Rectal smooth muscle tissue (tissue), 1 donor: Measurements from ENCODE around the gene CYP1B1.
A peak's percentile ranks its signal among the peaks of the same experiment; 100 is the strongest.
"Not testable (repeated sequence)": the region's sequence is repeated elsewhere in the genome, so short reads cannot be mapped to it uniquely, and the experiment has no call there.

Experiments
- H3K27ac ChIP-seq: one replicate; pipeline ENCODE4 v1.7.0; 2013; ENCODE audit warnings: low read depth, low read length, inconsistent platforms
- H3K27me3 ChIP-seq: one replicate; pipeline ENCODE4 v1.7.0; 2013; ENCODE audit warnings: low read length; ENCODE audit not compliant: control insufficient read depth, insufficient read depth
- H3K36me3 ChIP-seq: one replicate; pipeline ENCODE4 v1.7.0; 2013; ENCODE audit warnings: low read length; ENCODE audit not compliant: control insufficient read depth, insufficient read depth
- H3K4me1 ChIP-seq: one replicate; pipeline ENCODE4 v1.7.0; 2013; ENCODE audit warnings: low read length; ENCODE audit not compliant: control insufficient read depth, insufficient read depth
- H3K4me3 ChIP-seq: one replicate; pipeline ENCODE4 v1.7.0; 2013; ENCODE audit warnings: low read length
- H3K9ac ChIP-seq: one replicate; pipeline ENCODE4 v1.7.0; 2013; ENCODE audit warnings: low read length

CYP1B1 gene

DNA sequence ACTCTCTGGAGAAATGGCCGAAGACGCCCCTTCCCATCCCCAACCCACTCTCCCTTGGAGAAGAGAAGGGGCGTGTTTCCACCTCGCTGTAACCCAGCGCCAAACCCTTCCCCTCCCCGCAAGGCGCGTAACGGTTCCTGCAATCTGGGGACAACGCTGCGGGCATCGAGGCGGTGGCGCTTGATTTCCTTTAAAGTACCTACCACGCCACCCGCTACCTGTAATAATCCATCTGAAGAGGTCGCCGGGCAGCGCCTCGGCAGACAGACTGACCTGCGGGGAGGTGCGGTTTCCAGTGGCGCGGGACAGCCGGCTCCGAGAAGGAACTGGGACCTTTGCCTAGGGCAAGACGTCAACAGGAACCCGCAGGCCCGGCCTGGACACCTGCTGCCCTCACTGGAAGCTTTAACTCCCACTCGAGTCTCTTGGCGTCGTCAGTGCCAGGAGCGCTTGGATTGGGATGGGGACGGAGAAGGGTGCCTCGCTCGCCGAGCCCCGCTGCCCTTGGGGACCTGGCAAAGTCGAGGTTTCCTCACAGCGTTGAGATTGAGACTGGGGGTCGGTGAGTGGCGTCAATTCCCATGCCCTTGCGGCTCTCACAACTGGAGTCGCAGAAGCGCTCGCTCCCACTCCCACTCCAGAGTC is at the start of gene CYP1B1:
Gene CYP1B1 (minus strand): TSS at position 645 of the 645 bp plus-strand sequence. CDS start 763 bp downstream, outside the sequence.
- peaks cover 4% of the 10 kb centered on the region for H3K4me1 ChIP-seq
- H3K9ac ChIP-seq, result no peak within 1 kb of the TSS
- peak within 1 kb of the TSS; percentile 66 for H3K27ac ChIP-seq
- H3K4me3 ChIP-seq, result peak within 1 kb of the TSS; percentile 67
- peaks cover 16% of the 10 kb centered on the region for H3K27me3 ChIP-seq
- H3K36me3 ChIP-seq, result no peaks in the 10 kb centered on the region

DNA sequence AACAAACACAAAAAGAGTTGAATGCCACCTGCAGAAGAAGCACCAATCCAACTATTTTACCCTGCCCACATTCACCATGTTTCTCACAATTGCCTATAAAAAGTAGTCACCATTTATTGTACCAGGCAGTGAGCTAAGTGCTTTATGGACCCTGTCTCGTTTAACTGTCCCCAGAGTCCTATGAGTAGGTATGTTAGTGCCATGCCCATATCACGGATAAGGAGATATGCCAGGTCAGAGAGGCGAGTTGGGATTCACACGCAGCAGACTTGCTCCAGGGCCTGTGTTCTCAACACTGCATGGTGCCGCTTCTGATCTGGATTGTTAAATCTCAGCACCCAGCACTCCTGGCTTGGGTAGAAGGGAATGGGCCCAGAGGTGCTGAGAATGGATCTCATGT is 49.1 kb upstream of the CYP1B1 start:
- no peaks in the 10 kb centered on the region for H3K36me3 ChIP-seq
- no peak overlapping the region for H3K4me3 ChIP-seq
- no peak overlapping the region for H3K9ac ChIP-seq
- H3K27me3 ChIP-seq, result no peaks in the 10 kb centered on the region
- H3K4me1 ChIP-seq, result no peaks in the 10 kb centered on the region
- no peak overlapping the region for H3K27ac ChIP-seq

DNA sequence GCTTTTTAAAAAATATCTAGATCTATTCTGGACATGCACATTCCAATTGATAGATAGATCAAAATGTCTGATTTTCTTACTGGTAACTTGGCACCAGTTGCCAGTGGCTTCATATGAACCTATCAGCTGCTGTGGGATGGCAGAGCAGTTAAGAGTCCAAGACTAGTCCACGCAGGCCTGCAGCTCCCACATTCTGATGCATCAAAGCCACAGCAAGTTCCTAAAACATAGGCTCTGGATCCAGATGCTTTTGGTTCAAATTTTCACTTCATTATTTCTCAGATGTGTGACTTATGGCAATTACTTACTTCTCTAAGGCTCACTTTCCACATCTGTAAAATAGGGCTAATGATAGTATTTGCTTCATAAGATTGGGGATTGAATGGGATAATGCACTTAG is 48.0 kb upstream of the CYP1B1 start:
- no peaks in the 10 kb centered on the region for H3K4me1 ChIP-seq

DNA sequence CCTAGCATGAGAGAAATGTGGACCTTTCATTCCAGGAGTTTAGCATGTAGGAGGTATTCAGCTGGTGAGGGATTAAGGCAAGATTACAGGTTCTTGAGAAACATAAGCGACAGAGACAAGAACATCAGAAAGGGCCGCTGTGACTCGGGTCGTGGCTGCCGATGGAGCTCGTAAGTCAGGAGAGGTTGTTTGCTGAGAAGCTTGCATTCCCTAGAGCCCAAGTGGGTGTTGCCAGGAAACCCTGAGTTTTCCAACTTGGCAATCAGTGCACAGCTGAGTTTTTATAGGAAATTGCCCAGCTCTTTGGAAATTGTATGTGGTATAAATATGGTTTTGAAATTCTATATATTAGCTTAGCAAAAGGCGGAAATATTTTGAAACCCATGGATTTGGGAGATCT is 46.4 kb upstream of the CYP1B1 start:
- H3K27ac ChIP-seq, result no peak overlapping the region
- H3K9ac ChIP-seq, result no peak overlapping the region
- no peaks in the 10 kb centered on the region for H3K36me3 ChIP-seq
- H3K4me3 ChIP-seq, result no peak overlapping the region
- H3K27me3 ChIP-seq, result no peaks in the 10 kb centered on the region
- no peaks in the 10 kb centered on the region for H3K4me1 ChIP-seq

More for the DNA sequence above, 48.0 kb upstream of the CYP1B1 start:
- Histone ChIP-seq H3K4me3 (no peak overlapping the region), H3K36me3 (no peaks in the 10 kb centered on the region), H3K27ac (no peak overlapping the region), H3K9ac (no peak overlapping the region), H3K27me3 (no peaks in the 10 kb centered on the region)

DNA sequence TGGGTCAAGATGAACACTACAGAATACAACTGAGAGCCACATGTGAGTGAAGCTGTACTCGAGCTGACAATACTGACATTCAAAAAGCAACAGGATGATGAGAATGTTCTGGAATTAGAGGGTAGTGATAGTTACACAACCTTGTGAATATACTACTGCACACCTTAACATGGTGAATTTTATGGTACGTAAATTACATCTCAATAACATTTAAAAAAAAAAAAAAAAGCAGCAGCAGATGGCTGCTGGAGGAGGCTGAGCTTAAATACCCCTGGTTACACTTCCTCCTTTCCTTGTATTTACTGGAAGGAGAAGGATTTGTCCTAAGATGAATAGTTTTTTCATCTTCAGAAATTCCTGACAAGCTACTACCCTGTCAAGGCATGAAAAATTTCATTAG is 45.5 kb upstream of the CYP1B1 start:
- Histone ChIP-seq H3K27me3 (no peaks in the 10 kb centered on the region), H3K36me3 (no peaks in the 10 kb centered on the region), H3K9ac (no peak overlapping the region), H3K4me1 (no peaks in the 10 kb centered on the region), H3K4me3 (no peak overlapping the region), H3K27ac (no peak overlapping the region)

DNA sequence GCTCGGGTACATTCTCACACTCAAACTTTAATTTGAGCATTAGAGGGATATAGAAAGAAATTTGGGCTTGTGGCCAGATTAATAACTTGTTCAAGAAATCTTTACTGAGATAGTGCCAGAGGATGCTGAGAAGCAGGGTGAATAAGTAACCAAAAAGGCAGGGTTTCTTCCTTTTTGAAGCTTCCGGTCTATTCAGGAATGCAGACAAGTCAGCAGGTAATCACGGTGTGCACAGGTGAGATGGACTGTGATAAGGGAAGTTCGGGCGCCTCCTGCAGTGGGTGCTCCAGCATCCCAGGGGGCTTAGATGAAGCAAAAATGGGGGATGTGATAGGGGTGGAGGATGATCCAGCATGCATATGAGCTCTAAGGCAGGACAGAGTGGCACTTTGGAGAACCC is 44.9 kb upstream of the CYP1B1 start:
- Histone ChIP-seq H3K36me3 (no peaks in the 10 kb centered on the region), H3K4me3 (no peak overlapping the region), H3K9ac (no peak overlapping the region), H3K27ac (no peak overlapping the region), H3K4me1 (no peaks in the 10 kb centered on the region), H3K27me3 (no peaks in the 10 kb centered on the region)

DNA sequence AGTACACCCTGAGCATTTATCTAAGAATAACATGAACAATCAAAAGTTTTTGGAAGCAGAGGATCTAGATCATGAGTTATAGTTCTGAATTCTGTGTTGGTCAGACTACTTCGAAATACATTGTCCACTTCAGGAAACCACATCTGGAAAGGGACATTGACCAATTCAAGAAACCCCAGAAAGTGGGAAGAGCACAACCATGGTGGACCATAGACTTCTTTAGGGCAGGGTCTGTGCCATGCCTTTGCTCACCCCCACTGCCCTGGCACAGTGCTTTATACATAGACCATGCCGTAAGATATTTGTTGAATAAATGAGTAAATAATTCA is 44.3 kb upstream of the CYP1B1 start:
- no peaks in the 10 kb centered on the region for H3K36me3 ChIP-seq
- H3K4me1 ChIP-seq, result no peaks in the 10 kb centered on the region
- no peaks in the 10 kb centered on the region for H3K27me3 ChIP-seq
- H3K4me3 ChIP-seq, result no peak overlapping the region
- H3K9ac ChIP-seq, result no peak overlapping the region
- no peak overlapping the region for H3K27ac ChIP-seq

DNA sequence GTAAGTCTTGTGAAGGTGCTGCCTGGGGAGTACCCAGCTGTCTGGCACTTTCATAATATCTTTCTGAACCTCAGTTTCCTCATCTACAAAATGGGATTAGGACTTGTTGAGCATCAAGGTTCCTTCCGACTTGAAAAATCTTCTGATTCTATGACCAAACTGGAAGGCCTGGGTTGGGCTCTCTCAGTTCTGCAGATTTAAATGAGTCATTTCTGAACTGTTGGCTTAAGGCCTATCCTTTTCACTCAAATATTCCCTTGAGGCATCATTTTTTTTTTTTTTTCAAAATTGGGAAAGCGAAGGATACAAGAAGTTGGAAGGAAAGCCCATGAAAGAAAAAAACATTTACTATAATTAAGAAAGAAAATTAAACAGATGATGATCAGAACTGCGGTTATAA is 40.8 kb upstream of the CYP1B1 start:
- H3K9ac ChIP-seq, result no peak overlapping the region
- H3K27ac ChIP-seq, result no peak overlapping the region
- no peak overlapping the region for H3K4me3 ChIP-seq
- no peaks in the 10 kb centered on the region for H3K4me1 ChIP-seq
- H3K36me3 ChIP-seq, result no peaks in the 10 kb centered on the region
- H3K27me3 ChIP-seq, result no peaks in the 10 kb centered on the region

DNA sequence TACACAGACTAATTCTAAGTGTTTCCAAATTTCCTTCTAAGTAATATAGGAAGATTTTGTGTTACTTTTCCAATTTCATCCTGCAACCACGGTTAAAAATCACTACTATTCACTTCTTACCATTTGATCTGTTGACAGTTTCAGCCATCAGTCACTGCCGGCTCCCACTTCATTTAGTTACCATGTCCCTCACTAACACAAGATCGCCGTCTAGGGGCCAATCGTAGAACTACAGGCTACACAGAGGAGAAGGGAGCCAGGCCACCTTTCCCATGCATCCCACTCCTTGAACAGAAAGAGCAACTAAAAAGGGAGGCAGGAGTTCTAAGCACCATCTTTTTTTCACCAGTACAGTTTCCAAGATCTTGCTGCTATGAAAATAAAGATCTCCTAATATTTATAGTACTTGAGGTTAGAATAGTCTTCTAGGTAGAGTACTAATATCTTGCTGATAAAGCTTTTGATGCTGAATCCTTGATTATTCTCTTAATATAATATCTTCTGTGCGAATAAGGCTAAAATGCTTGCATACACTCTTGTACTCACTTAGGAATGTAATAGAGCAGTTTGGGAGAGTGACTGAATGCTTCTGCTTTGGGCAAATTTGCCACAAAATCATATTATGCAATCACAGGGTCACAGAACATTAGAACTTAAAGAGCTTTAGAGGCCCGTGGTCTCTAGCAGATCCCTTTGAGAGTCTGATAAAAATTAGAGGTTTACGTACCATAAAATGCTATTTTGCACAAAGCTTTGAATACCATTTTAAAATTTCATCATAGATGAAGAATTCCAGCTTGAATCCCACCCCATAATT is 39.5 kb upstream of the CYP1B1 start:
- Histone ChIP-seq H3K27me3 (no peaks in the 10 kb centered on the region), H3K36me3 (no peaks in the 10 kb centered on the region), H3K9ac (no peak overlapping the region), H3K27ac (no peak overlapping the region), H3K4me3 (no peak overlapping the region), H3K4me1 (no peaks in the 10 kb centered on the region)

DNA sequence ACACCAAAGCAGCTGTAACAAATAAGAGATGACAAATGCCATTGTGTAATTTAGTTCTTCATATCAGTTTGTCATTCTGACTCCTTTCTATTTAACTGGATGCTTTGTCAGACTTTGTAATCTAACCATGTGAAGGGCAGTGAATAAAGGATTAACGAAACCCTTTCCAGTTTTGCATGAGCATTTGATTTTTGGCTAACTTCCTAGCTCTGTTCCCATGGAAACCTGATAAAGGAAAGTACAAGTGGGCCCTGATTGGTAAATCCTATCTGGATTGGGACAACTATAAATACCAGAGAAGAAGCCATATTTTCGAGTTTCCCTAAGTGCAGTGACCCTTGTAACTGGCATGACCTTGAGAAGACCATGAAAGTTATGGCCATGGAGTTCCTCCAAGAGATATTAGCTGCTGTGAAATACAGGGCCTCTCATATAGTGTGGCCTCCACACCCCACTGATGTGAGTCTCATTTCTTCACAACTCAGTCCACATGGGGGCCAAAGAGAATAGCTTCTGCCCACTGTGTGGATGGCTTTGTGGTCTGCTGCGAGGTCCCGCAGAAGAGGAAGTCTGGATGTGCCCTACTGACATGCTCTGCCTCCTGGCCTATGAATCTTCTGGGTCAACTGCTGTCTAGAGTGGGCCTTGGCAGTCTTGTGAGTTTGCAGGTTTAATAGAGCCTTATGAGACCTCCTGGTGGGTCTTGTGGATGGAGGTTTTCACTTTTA is 38.2 kb upstream of the CYP1B1 start:
- no peaks in the 10 kb centered on the region for H3K27me3 ChIP-seq
- H3K4me1 ChIP-seq, result no peaks in the 10 kb centered on the region
- H3K9ac ChIP-seq, result no peak overlapping the region
- no peak overlapping the region for H3K4me3 ChIP-seq
- H3K36me3 ChIP-seq, result no peaks in the 10 kb centered on the region
- no peak overlapping the region for H3K27ac ChIP-seq

DNA sequence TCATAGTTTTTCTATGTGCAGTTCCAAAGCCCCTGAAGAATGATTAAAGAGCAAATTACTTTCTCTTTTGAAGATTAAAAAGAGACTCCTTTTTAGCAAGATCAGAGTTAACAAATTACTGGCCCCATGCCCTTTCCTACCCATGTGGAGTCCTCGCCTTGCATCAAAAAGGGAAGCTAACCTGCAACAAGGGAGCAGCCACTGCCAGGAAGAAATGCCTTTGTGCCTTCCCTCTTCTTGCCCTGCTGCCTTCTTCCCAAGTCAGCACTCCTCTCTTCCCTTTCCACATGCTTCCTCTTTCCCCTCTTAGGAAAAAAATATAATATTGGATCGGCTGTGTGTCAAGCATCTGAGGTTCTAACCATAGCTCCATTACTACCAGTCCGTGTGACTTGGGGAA is 37.1 kb upstream of the CYP1B1 start:
- Histone ChIP-seq H3K36me3 (no peaks in the 10 kb centered on the region), H3K4me3 (no peak overlapping the region), H3K4me1 (no peaks in the 10 kb centered on the region), H3K9ac (no peak overlapping the region), H3K27me3 (no peaks in the 10 kb centered on the region), H3K27ac (no peak overlapping the region)

DNA sequence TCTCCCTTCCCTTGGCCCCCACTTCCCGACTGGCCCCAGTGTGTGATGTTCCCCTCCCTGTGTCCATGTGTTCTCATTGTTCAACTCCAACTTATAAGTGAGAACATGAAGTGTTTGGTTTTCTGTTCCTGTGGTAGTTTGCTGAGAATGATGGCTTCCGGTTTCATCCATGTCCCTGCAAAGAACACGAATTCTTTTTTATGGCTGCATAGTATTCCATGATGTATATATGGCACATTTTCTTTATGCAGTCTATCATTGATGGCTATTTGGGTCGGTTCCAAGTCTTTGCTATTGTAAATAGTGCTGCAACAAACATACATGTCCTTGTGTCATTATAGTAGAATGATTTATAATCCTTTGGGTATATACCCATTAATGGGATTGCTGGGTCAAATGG is 35.4 kb upstream of the CYP1B1 start:
- not testable (repeated sequence) for H3K27ac ChIP-seq, H3K9ac ChIP-seq, H3K27me3 ChIP-seq, H3K36me3 ChIP-seq, H3K4me1 ChIP-seq, H3K4me3 ChIP-seq
